HEK293 (cell line): ENCODE results near the gene ISG15.

Experiments
- BCL11A ChIP-seq: fragments of 450-650 bp; formaldehyde crosslinking; IDR thresholded peaks from 2 replicates; pipeline ENCODE4 v1.5.1; 2016; ENCODE audit warnings: low read depth, missing biosample characterization, missing genetic modification characterization
- KLF10 ChIP-seq: fragments of 450-650 bp; IDR thresholded peaks from 2 replicates; pipeline ENCODE4 v1.5.1; 2018; ENCODE audit warnings: missing biosample characterization, mild to moderate bottlenecking, missing genetic modification characterization
- ZBTB1 ChIP-seq: fragments of 450-650 bp; formaldehyde crosslinking; IDR thresholded peaks from 2 replicates; pipeline ENCODE4 v1.5.1; 2016; ENCODE audit warnings: missing biosample characterization, missing genetic modification characterization
- ZFP37 ChIP-seq: fragments of 450-650 bp; formaldehyde crosslinking; IDR thresholded peaks from 2 replicates; pipeline ENCODE4 v1.5.1; 2016; ENCODE audit warnings: missing biosample characterization, missing genetic modification characterization
- ZNF133 ChIP-seq: fragments of 450-650 bp; formaldehyde crosslinking; IDR thresholded peaks from 2 replicates; pipeline ENCODE4 v1.5.1; 2016; ENCODE audit warnings: missing biosample characterization, missing genetic modification characterization
- ZNF146 ChIP-seq: fragments of 450-650 bp; formaldehyde crosslinking; IDR thresholded peaks from 2 replicates; pipeline ENCODE4 v1.5.1; 2016; ENCODE audit warnings: missing biosample characterization, missing genetic modification characterization
- ZNF416 ChIP-seq: fragments of 450-650 bp; formaldehyde crosslinking; IDR thresholded peaks from 2 replicates; pipeline ENCODE4 v1.5.1; 2016; ENCODE audit warnings: missing biosample characterization, missing genetic modification characterization
- ZNF791 ChIP-seq: fragments of 450-650 bp; formaldehyde crosslinking; IDR thresholded peaks from 2 replicates; pipeline ENCODE4 v1.5.1; 2016; ENCODE audit warnings: missing biosample characterization, missing genetic modification characterization
- TF ChIP-seq, protein P1 (sequence below): fragments of 450-650 bp; formaldehyde crosslinking; IDR thresholded peaks from 2 replicates; pipeline ENCODE4 v1.5.1; 2016; ENCODE audit warnings: missing biosample characterization, missing genetic modification characterization
- TF ChIP-seq, protein P2 (sequence below): sonication (generic); formaldehyde crosslinking; IDR thresholded peaks from 2 replicates; pipeline ENCODE4 v1.8.1; 2022; ENCODE audit warnings: mild to moderate bottlenecking, moderate library complexity, missing genetic modification reagents

DNA sequence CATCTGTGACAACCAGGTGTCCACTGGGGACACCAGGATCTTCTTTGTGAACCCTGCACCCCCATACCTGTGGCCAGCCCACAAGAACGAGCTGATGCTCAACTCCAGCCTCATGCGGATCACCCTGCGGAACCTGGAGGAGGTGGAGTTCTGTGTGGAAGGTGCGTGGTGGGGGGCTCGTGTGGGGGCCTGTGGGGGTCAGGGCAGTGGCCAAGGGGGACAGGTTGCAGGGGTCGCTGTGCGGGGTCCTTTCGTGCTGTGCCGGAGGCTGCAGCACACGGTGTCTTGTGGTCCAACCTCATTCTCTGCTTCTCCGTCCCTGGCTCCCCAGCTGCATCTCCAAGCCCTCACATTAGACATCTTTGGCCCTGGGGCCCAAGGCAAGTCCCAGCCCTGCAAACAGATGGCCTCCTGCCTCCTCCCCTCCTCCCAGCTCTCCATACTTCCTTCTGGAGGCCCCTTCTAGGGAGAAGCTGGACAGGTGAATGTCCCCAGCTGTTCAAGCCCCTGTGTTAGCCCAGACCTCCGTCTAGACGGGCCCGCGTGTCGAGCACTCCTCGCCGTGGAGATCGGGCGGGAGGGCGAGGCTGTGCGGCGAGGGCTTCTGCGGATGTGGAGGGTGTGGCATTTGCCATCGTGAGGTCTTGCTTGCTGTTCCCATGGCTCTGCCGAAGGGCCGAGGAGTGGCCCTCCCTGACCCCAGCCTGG is 9.2 kb downstream of the ISG15 start:
- TF ChIP-seq BCL11A (tag by site-specific recombination) (no peak), ZBTB1 (tag by site-specific recombination) (no peak), KLF10 (tag by site-specific recombination) (no peak), ZNF791 (no peak), ZFP37 (tag by site-specific recombination) (no peak), ZNF146 (tag by site-specific recombination) (no peak), ZNF133 (tag by site-specific recombination) (no peak), ZNF416 (tag by site-specific recombination) (no peak)
- TF ChIP-seq, protein P1, sequence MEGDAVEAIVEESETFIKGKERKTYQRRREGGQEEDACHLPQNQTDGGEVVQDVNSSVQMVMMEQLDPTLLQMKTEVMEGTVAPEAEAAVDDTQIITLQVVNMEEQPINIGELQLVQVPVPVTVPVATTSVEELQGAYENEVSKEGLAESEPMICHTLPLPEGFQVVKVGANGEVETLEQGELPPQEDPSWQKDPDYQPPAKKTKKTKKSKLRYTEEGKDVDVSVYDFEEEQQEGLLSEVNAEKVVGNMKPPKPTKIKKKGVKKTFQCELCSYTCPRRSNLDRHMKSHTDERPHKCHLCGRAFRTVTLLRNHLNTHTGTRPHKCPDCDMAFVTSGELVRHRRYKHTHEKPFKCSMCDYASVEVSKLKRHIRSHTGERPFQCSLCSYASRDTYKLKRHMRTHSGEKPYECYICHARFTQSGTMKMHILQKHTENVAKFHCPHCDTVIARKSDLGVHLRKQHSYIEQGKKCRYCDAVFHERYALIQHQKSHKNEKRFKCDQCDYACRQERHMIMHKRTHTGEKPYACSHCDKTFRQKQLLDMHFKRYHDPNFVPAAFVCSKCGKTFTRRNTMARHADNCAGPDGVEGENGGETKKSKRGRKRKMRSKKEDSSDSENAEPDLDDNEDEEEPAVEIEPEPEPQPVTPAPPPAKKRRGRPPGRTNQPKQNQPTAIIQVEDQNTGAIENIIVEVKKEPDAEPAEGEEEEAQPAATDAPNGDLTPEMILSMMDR (tag by site-specific recombination) = no peak
- TF ChIP-seq, protein P2, sequence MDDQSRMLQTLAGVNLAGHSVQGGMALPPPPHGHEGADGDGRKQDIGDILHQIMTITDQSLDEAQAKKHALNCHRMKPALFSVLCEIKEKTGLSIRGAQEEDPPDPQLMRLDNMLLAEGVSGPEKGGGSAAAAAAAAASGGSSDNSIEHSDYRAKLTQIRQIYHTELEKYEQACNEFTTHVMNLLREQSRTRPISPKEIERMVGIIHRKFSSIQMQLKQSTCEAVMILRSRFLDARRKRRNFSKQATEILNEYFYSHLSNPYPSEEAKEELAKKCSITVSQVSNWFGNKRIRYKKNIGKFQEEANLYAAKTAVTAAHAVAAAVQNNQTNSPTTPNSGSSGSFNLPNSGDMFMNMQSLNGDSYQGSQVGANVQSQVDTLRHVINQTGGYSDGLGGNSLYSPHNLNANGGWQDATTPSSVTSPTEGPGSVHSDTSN (CRISPR knock-in tag) = no peak
